HPDE6-E6E7 (cell line): ENCODE measurements around the gene XXYLT1.
"Not testable (repeated sequence)": the region's sequence is repeated elsewhere in the genome, so short reads cannot be mapped to it uniquely, and the experiment has no call there.

Experiments
- DNase-seq: peaks from one replicate; pipeline ENCODE4 v3.0.0; 2011; ENCODE audit warnings: missing footprints; ENCODE audit errors: extremely low spot score

XXYLT1 gene

GRCh38 chr3:195226900-195227447, 44.0 kb downstream of the XXYLT1 start:
- no peak for DNase-seq

- no peak for DNase-seq
Observed at GRCh38 chr3:195226445-195226844, 44.5 kb downstream of the XXYLT1 start.

GRCh38 chr3:195224980-195225580, 45.9 kb downstream of the XXYLT1 start:
- no peak for DNase-seq

- DNase-seq: no peak
Observed at GRCh38 chr3:195224156-195224979, 46.6 kb downstream of the XXYLT1 start.

GRCh38 chr3:195221876-195222617, 48.9 kb downstream of the XXYLT1 start:
- no peak for DNase-seq

DNA sequence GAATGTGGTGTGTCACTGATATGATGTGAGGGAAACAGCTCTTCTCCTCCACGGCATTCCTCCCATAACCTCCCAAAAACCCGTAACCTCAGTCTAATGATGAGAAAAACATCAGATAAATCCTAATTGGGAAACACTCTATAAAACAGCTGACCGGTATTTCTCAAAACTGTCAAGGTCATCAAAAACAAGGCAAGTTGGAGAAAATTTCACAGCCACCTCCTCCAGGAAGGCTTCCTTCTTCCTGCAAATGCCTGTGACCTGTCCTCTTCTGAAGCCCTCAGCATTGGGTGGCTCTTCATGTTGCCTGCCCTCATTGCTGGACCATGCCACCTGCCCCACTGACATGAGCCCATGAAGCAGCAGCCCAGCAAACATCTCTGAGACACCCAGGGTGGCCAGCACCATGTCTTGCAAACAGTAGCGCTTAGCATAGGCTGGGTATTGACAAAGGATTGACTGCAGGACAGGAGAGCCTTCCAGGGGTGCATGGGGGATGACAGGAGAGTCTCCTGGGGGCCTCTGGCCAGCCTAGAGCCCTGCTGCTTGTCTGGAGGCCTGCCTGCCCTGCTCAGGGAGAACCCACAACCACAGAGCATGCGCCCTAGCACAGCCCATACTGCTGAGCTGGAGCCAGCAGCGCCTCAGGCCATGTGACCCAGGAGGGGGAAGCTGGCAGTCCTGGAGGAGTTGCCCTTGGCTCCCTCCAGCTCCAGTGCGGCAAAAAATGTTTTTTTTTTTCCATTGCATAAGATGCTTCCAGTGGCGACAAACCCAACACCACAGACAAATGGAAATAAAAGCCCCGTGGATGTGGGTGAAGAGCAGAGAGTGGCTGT, 49.7 kb downstream of the XXYLT1 start:
- no peak for DNase-seq

- no peak for DNase-seq
Observed at GRCh38 chr3:195219351-195220230, 51.4 kb downstream of the XXYLT1 start.

- DNase-seq: not testable (repeated sequence)
Observed at GRCh38 chr3:195218331-195218730, 52.6 kb downstream of the XXYLT1 start.

- not testable (repeated sequence) for DNase-seq
Observed at GRCh38 chr3:195215576-195215975, 55.4 kb downstream of the XXYLT1 start.

GRCh38 chr3:195214381-195214780, 56.6 kb downstream of the XXYLT1 start:
- DNase-seq: no peak

GRCh38 chr3:195213639-195214315, 57.2 kb downstream of the XXYLT1 start:
- DNase-seq: no peak

- DNase-seq: no peak
Observed at GRCh38 chr3:195212749-195213375, 58.1 kb downstream of the XXYLT1 start.

DNA sequence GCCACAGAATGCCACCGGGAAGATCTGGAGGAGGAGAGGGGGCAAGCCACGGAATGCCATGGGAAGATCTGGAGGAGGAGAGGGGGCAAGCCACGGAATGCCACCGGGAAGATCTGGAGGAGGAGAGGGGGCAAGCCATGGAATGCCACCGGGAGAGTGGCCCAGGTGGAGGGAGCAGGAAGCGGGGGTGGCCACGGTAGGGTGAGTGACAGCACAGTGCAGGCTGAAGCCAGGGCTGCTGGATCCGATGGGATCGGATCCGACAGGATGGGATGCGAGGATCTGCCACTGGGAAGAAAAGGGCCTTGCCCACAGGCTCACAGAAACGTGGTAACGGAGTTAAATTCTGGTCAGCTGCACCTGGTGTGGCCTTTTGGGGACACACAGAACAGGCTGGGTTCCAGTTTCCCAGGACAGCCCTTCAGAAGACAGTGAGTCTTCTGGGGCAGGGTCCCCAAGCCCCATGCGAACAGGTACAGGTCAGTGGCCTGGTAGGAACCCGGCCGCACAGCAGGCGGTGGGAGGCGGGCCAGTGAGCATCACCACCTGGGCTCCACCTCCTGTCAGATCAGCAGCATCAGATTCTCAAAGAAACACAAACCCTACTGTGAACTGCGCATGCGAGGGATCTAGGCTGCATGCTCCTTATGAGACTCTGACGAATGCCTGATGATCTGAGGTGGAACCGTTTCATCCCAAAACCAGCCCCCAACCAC, 58.8 kb downstream of the XXYLT1 start:
- DNase-seq: no peak

- no peak for DNase-seq
Observed at GRCh38 chr3:195210266-195210973, 60.5 kb downstream of the XXYLT1 start.

GRCh38 chr3:195209847-195210265, 61.1 kb downstream of the XXYLT1 start:
- DNase-seq: no peak

DNA sequence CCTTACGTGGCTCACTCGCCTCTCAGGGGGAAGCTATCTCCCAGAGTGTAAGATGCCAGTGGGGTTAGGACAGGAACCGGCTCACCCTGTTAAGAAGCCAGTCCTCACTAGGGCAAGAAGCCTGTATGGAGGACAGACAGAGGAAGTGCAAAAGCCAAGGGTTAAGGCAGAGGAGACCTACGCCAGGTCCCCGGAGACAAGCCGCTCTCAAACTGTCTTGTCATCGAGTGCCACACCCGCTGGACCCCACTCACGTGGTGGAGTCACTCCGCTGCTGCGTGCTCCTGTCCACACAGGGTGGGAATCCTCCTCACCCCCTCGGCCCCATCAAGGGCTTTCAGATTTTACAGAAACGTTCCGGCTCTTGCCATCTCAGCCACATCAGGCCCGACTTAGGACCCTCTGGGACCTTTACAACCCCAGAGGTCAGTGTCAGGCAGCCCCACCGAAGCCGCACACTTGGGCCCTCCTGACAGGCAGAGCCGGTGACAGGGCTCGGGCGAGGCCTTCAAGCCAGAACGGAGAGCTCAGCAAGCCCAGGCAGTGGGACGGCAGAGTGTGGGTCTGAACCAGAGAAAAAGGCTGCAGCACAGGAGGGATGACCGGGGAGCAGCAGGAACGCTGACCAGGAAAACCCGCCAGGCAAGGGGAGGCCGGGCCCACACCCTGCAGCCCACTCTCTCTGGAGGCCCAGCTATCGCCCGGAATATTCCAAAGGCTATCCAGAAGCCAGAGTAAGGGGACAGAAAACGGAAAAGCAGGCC, 61.7 kb downstream of the XXYLT1 start:
- DNase-seq: no peak

DNA sequence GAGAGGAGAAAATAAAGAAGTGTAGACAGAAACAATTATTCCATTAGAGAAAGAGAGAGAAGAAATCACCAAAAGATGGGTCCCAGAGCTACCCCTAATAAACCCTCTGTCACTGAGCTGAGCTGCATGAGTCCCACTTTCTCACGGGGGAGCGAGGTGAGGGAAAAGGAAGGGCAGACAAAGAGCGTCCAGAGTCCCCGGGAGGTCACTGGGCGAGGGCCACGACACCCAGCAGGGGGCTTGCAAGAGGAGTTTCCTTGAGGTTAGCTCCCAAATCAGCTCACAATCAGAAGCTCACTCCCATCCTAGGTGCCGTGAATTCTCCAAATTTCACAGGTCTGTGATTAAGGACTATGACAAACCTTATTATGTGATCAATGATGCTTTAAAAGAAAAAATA, 62.3 kb downstream of the XXYLT1 start:
- no peak for DNase-seq
